ELF-1 (cell line): ENCODE measurements around the gene ATP6V0D1.

ENCODE experiments used
- DNase-seq: peaks from one replicate; pipeline ENCODE4 v3.0.0-alpha.2; 2016; ENCODE audit warnings: low read depth, low spot score

The ATP6V0D1 gene

DNA sequence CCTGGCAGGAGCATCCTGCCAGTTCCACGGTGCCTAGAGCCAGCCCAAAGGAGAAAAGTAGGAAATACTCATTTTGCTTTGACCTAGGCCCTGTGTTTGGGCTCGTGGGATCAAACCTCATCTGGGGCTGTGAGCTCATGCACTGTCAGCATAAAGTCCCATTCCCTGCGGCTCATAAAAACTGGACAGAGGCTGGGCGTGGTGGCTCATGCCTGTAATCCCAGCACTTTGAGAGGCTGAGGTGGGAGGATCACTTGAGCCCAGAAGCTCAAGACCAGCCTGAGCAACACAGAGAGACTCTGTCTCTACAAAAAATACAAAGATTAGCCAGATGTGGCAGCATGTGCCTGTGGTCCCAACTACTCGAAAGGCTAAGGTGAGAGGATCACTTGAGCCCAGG lies 17.9 kb downstream of the ATP6V0D1 start:
- DNase-seq, result no peak

DNA sequence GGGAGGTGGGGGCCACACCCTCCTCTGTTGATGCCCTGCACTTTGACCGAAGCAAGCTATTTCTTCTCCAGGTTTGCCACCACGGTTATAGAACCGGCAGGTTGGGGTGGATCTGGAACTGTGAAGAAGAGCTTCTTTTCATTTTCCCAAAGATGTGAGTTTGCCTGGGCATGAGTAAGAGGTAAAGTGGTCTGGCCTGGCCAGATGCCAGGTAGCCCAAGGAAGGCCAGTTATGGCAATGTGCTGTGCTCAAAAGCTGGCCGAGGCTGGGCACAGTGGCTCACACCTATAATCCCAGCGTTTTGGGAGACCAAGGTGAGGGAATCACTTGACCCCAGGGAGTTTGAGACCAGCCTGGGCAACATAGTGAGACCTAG lies 18.7 kb downstream of the ATP6V0D1 start:
- DNase-seq, result no peak

DNA sequence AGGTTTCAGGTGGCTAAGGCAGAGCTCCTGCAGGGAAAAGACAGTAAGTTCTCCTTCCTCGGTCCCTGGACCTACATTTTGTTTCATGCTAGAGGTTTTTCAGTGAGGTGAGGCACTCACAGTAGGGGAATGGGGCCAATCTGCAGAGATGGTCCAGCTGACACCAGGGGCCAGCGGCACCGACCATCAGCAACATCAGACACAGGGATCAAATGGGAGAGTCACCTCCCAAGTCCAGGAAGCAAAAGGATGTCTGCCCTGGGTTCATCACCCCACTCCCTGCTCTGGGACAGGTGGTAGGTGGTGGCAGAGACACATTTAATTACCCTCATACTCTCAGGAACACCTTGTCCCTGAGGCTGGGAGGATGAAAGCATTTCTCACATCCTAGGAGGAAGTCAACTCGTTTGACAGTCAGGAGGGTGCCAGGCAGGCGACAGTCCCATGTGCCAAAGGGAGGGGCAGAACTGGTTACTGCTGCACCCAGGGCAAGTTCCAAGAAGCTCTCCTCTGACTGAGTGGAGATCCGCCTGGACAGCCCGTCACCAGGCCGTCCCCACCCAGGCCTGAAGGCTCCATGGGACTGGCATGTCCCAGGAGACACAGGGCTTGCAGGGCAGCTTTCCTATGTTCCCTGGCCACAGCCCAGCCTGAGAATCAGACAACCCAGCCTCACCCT lies 19.2 kb downstream of the ATP6V0D1 start:
- no peak for DNase-seq

DNA sequence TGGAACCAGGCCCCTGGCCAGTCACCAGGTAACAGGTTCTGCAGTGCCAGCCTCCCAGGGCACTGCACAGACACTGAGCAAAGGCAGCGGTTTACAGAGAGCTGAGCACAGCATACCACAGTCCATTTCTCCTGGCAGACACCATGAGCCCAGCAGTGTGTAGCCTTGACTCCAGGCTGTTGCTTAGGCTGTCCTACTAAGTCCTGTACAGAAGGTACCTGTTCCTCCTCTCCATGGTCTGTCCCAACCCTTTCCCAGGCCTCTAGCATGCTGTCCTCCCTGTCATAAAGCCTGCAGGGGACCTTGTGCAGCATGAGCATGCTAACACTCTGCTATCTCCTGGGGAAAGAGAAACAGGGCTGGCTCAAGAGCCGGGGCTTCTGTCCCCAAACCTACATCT lies 20.0 kb downstream of the ATP6V0D1 start:
- no peak for DNase-seq

DNA sequence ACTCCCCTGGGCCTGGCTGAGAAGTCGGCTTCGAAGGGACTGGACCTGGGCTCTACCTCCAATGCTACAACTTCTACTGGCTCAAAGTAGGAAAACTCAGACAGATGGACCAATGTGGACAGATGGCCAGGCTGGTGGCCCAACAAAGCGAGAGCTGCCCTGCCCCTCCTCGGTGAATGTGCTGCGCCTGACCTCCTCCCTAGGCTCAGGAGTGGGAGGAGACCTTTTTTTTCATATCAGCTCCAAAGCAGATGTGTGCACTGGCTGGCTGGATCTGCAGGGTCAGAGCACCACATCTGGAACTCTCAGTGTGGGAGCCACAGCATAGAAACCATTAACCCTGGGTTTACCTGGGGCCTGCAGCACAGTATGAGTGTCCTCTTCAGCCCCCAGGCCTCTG lies 20.8 kb downstream of the ATP6V0D1 start:
- no peak for DNase-seq

DNA sequence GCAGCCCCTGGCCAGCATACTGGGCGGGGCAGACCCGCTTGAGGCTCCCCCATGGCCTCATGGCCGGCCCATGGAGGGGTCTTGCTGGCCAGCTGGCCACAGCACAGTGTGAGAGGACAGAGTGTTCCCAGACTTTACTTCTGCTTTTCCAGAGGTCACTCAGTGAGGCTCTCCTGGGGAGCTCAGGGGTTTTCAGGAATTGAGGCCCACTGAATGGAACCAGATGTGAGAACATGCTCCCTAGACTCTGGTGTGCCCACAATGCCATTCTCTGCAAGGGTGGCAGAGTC lies 21.2 kb downstream of the ATP6V0D1 start:
- no peak for DNase-seq

DNA sequence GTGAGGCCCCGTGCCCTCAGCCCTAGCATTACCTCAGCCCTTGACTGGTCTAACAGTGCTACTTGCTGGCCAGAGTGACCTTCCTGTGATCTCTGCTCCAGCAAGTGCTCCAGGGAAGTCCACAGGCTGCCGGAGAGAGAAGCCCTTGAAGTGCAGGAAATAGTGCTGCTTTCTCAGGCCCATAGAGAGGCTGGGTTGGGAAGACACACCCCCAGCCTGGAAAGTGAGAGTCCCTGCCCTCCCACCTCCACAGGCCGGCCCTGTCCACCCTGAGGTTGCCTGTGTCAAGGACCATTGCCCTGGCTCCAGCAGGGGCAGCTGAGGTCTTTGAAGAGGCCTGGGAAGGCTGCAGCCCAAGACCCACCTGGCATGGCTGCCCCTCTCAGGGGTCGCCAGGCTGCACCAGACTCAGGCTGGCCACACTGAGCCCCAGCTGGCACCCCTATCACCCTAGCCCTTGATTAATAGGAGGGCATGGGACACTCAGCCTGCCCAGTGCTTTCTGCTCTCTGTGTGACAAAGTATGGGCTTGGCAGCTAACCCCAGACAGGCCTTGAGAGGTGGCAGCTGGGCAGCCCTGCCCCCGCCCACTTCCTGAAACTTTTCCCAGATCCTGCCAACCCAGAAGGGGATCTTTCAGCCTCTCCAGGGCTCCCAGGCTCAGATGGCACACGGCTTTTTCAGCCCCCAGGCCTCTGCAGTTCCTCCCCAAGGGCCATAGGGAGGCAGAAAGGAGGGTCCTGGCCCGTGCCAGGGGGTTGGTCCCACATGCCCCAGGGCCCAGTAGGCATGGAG lies 21.7 kb downstream of the ATP6V0D1 start:
- peak; percentile 29 for DNase-seq

DNA sequence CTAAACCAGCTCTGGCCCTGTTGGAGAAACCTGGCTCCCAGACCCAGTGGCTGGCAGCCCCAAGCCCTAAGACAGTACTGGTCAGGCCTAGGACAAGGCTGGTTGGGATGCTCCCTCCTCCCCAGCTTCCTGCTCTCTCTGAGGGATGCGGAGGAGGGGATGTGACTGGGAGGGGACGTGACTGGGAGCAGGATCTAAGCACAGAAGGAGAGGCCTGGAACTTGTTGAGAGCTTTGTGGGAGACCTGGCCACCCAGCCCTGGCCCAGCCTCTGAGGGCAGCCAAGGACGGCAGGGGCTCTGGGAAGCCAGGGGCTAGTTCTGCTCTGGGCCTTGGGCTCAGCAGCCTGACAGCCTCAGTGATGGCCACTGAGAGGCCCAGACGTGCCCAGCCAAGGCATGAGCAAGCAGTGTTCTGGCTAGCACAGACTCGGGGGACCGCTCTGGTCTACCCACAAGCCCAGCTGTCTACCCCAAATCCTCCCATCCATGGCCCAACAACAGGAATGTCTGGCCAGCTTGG lies 22.8 kb downstream of the ATP6V0D1 start:
- DNase-seq, result no peak

DNA sequence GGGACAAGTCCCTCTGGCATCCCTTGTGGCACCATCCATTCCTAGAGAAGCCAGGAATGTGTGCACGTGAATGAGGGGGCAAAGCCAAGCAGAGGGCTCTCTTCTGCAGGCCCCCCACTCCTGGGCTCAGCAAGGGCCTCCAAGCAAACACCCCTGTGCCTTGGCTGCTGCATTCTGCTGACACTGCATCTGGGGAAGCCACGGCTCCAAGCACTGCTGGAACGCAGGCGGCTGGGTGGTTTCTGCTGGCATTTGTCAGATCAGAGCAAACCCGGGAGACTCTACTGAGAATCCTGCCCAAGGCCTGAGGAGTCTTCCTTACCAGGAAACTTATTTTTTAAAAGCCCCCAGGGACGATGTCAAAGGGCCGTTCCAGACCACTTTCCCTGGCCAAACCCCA lies 23.3 kb downstream of the ATP6V0D1 start:
- DNase-seq, result no peak

DNA sequence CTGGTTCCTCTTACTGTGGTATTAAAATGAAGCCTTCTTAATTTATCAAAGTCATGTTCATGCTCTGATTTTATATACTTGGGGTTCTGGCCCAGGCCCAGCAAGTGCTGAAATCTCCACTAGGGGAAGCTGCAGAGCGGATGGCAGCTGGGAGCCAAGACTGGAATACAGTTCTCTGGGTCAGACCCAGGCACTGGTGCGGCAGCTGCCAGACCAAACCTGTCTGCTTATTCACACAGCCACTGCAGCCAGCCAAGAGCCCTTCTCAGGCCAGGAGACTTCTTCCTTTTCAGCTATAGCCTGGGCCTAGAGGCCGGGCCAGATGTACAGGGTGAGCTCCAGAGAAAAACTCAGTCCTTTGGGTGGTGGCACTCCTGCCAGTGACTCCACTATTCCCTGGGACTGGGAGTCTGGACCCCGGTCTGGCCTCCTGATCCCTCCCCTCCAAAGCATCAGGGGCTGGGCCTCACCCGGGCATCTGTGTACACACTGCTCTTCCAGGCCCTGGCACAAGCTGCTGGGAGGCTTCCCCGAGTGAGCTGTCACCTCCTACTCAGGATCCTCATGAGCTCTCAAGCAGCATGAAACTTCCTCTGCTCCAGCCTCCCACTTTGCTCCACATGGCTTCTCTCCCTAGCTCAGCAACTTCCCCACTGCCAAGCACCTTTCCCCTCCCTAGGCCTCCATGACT lies 24.4 kb downstream of the ATP6V0D1 start:
- DNase-seq, result no peak

DNA sequence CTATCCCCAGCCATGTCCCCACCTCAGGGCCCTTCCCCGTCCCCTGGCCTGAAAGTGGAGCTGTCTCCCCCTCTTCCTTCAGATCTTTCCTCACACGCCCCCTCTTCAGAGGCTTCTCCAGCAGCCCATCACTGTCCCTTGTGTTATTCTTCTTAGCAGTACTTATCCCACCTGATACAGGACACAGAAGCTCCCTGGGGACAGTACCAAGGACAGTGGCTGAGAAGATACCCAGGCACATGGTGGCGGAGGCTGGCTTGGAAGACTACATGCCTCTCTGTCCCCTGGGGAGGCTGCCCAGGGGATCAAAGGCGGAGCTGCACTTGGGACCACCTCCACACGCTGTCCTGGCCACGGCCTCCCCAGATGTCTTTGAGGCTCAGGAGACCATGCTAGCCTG lies 26.1 kb downstream of the ATP6V0D1 start:
- DNase-seq, result no peak

DNA sequence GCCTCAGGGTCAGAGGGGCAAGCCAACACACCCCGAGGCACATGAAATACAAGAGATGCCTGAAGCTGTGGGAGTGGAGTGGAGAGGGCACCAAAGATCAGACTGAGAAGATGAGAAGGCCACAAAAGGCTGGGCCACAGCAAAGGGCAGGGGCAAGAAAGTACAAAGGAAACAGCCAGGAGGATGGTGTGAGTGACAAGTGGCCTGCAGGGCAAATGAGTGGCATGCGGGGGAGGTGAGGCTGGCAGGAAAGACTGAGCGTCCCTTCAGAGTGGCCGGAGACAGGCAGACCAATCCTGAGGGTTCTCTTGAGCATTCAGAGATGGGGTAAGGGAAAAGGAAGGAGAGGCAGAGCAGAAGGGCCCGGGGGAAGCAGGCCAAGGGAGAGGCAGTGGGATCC lies 26.9 kb downstream of the ATP6V0D1 start:
- DNase-seq, result peak; percentile 55

DNA sequence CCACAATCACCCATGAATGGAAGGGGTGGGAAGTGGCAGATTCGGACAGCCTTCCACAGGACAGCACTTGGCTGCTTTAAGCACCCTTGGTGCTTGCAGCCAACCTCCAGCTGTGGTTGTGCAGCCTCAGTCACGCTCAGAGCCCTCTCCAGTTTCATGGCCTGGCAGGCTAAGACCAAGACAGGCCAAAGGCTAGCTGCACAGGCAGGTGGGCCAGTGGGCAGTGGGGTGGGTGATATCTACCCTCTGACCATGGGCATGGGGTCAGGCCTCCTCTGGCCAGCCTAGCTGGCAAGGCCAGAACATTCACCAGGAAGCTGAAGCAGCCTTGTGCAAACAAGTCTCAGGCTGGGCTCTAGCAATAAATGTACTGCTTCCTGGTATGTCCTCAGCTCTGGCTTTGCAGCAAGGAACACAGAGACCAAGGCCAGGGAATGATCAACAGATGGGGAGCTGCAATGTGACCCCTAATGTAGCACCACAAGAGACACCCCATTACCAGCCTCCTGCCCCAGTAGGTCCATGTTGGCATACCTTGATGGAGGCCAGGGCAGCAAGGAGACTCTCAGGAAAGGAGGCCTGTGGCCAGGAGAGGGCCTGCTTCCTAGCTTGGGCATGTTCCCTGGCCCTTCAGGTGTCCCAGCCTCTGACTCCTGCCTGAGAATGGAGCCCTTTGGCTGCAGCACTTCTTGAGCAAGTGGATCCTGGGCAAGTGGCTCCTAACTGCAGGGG lies 29.1 kb downstream of the ATP6V0D1 start:
- DNase-seq, result no peak

DNA sequence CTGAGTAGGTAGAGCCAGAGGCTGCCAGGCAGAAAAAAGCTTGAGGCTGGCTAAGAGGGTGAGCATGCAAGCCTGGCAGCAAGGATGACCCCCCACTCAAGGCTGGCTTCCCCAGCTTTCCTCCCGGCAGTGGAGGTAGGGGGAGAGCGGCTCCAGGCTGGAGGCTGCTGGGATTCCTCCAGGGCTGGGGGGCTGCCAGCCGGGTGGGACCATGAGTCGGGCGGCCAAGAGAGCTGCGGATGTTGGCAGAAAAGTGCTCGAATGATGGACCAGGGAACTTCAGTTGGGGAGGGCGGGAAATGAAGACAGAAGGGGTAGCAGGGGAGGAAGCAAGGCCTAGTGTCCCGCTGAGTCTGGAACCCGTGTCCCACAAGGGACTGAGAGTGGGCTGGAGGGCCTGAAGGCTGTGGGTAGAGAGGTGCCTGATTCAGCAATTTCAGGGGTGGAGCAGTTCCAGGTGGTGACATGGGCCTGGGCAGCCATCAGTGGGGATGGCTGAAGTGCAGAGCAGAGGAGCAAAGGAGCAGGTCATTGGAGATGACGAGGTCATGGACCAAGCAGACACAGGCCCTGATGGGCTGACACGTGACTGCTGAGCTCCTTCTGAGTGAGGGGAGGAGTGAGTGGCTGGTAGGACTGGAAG lies 29.8 kb downstream of the ATP6V0D1 start:
- no peak for DNase-seq

DNA sequence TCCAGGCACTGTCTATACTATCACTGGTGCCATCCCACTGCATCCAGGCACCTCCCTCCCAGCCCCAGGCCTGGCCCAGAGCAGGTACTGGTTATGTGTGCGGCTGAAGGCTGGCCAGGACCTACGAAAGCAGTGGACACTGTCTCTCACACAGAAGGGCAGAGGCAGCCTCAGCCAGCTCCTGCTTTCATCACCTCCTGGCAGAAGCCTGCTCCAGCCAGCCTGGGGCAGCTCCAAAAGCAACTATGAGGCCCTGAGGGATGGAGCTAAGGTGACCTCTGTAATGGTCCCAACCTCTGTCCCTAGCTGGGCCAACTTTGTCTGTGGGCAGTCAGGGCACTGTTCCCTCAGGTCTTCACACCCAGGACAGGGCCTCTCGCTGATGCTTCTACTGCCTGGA lies 31.2 kb downstream of the ATP6V0D1 start:
- DNase-seq, result no peak

DNA sequence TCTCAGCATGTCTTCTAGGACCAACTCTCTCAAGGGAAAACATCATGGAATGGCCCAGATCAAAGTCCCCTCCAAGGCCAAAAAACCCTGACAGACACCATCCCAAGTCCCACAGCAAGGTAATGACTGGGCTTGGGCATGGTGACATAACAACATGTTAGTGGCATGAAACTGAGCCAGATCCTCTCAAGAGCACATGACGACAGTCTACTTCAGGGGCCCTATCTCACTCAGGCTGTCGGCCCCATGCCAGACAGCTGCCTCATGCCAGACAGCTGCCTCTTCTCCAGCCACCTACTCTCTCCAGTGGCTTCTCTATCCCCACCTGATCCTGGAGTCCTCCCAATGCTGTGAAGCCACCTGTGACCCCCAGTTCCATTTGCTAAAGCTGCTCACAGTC lies 31.6 kb downstream of the ATP6V0D1 start:
- DNase-seq, result no peak

DNA sequence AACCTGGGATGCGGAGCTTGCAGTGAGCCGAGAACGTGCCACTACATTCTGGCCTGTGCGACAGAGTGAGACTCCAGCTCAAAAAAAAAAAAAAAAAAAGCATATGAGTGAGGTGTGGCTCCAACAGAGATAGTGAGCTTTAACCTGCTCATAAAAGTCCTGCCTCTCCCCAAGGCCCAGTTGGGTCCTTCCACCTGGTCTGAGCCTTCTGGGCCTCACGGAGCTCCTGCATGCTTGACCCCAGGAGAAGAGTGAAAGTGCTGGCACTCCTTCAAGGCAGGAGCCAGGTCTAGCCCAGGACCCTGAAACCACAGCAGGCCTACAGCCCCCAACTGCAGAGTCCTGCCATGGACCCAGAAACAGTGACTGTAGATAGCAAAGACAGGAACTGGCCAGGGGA lies 32.4 kb downstream of the ATP6V0D1 start:
- DNase-seq, result no peak

DNA sequence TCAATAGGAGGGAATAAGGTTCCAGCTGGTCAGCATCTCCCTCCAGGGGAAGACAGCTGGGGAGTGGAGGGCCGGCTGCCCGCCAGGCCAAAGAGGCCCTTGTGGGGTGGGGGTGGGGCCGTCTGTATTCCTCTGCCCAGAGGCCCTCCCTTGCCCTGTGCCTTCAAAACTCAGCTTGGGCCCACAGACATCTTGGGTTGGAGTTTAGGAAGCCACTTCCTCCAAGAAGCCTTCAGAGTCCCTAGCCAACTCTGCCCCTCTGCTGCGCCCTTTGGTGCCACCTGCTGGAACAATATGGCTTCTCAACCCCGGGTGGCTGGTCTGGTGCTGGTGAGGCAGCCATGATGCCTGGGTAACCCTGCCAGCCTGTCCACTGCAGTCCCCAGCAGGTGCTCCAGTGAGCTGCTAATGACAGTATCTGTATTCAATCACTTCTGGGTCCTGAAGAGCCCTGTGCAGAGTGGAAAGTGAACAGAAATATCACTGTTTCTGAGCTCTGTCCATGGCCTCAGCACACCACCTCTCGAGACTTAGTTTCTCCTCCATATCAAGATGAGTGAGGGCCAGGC lies 33.4 kb downstream of the ATP6V0D1 start:
- DNase-seq, result peak; percentile 72

DNA sequence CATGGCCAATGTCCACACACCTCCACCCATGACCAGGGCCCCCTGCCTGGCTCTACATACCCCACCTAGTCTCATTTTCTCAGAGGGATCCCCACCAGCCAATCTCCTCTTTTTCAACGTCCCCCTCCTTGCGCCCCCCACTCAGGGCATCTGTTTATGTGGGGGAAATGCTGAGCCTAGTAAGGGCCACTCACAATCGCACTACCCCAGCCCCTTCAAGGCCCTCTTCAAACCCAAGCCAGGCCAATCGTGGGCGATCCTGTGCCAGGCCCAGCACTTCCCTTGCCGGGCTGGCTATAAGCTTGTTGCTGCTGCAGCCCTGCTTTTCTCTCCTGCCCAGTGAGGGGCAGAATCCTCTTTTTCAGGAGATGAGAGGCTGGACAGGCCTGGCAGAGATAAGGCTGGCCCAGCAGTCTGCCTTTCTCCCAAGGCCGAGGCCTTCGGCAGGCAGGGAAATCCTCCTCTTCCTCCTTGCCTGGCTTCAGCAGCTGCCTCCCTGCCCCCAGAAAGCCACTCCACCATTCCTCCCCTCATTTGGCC lies 33.9 kb downstream of the ATP6V0D1 start:
- no peak for DNase-seq

DNA sequence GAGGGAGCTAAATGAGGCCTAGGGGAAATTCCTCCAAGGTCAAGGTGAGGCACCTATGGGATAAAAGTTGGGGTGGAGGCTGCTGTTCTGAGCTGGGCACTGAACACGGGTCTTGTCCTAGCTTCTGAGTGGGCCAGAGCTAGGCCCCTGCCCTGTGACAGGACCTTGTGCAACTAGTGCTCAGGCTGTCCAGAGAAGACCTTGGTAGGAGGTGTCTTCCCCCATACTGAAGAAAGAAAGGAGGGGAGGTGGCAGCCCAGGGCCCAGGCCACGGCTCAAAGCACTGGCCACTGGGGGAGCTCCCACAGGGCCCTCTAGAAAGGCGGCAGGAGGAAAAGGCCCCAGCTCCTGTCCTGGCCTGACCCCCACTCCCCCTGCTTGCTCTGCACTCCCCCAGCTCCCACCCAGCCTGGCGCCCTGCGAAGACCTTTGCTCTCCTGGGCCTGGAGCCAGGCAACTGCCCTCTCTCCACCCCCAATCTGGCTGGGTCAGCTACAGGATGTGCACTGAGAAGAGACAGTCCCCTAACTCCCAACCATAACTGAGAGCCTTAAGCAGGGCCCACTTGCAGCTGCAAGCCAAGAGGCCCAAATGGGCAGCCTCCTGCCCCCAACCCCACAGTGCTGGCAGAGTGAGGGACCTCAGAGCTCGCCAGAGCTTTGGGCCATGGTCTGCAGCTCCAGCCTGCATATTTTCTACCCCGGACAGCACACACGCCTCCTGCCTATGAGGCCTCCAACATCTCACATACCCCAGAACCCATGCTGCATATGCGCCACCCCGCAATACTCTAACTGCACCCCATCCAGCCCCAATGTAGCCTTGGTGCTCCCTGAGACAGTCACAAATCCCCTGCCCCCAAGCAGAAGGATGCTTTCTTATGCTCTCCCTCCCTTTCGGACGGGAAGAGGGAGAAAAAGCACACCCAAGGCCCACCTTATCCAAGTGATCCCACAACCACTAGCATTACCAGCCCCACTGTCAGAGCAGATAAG lies 34.7 kb downstream of the ATP6V0D1 start:
- no peak for DNase-seq
